RPMI7951 (cell line): ENCODE data around the gene NME7. TPM values are rescaled to one million over a fixed set of nuclear protein-coding genes. Genes with fewer than 3 reads are reported as not detected.

ENCODE experiments used
- DNase-seq: peaks from one replicate; pipeline ENCODE4 v3.0.0-alpha.2; 2012; ENCODE audit warnings: low read depth
- total RNA-seq: library from RNA; depleted of rRNA; stranded (reverse); fragments of >200 nt; shearing (Covaris generic); gene quantifications from 2 replicates; pipeline ENCODE4 v1.2.3, GENCODE V29; 2014

The NME7 gene
- total RNA-seq, 1 experiment from 2014 or later, result 31.1 TPM

DNA sequence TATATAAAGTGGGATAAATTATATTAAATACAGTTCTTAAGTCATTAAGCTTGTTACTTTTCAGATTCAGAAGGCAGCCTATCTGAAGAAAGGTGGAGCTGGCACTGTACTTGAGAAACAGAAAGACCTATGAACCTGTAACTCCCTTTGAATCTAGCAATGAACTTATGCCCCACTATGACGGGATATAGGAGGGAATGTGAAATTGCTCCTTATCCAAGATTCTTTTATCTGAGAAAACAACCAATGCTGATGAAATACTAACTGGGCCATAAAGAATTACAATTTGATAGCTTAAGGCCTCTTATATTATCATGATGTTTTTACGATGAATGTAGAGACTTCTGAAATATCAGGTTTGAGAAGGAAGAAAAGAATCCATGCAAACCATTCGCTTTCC is 211.0 kb downstream of the NME7 start:
- DNase-seq, result no peak

DNA sequence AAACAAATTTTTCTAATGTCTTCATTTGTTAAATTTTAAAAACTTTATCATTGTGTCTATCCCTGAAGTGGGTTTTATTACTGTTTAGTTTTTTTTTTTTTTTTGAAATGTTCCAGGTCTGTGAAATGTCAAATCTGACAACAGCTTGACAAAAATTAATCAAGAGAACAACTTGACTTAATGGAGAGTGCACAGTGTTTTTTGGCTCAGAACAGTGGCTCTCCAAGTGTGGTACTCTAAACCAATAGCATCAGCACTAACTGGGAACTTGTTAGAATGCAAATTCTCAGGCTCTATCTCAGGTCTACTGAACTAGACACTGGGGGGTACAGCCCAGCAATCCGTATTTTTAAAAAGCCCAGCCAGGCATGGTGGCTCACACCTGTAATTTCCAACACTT is 211.9 kb downstream of the NME7 start:
- no peak for DNase-seq

DNA sequence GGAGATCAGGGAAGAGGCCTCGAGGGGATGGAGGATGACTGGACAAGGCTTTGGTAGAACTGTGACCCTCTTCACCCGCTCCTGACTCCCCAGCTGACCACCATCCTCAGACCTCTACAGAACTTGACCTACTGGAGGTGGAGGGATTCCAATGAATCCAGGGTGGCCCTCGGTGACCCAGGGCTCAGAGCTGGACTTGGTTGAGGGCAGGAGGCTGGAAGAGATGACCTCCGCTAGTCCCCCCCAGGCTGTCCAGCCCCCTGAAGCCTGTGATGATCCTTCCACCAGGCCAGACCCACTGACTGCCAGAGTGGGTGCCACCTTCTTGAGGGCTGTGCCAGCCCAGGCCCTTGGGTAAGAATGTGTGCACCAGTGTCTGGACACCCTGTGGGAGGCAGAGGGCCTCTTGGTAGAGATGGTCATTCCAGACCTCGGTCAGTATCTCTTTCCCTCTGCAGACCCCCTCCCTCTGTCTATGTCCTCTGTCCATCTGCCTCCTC is 216.2 kb downstream of the NME7 start:
- no peak for DNase-seq

DNA sequence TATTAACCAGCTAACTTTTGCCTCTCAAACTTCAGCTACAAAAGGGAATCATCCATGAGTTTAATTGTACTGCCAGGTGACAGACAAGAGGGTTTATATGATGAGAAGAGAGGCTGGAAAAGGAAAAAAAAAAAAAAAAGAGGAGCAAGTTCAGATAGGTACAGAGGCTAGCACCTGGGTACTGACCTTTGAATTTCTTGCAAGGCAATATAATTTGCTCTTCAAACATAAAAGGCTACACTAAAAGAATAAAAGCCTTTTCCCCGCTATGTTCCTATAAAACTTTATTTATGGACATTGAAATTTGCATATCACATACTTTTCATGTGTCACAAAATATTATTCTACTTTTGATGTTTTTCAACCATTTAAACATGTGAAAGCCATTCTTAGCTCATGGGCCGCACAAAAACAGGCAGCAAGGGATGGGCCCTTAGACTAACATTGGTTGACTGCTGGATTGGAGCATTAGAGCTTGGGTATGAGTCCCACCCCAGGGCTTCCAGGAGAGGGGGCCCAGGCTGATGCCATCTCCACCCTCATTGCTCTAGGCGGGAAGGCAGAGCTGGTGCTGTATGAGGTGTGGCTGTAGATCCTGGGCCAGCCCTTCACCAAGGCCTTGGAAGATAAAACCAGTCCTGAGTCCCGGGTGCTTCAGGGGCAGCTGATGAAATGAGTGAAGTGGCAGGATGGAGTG is 216.8 kb downstream of the NME7 start:
- DNase-seq, result no peak

DNA sequence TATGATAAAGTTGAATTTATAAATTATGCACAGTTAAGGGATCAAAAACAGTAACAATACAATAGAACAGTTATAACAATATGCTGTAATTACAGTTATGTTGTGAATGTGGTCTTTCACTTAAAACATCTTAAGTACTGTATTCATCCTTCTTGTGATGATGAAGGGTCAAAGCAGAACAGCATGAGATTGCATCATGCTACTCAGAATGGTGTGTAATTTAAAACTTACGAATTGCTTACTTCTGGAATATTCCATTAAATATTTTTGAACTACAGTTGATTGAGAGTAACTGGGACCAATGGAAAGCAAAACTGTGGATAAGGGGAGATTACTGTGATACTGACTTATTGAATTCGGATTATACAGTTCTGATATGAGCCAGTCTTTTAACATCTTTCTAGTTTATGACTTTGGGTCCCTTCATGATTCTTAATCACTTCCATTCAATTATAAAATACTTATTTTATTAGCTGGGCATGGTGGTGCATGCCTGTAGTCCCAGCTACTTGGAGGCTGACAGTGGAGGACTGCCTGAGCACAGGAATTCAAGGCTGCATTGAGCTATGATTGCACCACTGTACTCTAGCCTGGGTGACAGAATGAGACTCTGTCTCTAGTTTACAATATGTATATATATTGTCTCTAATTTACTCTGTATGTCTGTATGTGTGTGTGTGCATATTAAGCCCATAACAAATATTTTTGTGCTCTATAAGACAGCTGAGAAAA is 217.9 kb downstream of the NME7 start:
- no peak for DNase-seq

DNA sequence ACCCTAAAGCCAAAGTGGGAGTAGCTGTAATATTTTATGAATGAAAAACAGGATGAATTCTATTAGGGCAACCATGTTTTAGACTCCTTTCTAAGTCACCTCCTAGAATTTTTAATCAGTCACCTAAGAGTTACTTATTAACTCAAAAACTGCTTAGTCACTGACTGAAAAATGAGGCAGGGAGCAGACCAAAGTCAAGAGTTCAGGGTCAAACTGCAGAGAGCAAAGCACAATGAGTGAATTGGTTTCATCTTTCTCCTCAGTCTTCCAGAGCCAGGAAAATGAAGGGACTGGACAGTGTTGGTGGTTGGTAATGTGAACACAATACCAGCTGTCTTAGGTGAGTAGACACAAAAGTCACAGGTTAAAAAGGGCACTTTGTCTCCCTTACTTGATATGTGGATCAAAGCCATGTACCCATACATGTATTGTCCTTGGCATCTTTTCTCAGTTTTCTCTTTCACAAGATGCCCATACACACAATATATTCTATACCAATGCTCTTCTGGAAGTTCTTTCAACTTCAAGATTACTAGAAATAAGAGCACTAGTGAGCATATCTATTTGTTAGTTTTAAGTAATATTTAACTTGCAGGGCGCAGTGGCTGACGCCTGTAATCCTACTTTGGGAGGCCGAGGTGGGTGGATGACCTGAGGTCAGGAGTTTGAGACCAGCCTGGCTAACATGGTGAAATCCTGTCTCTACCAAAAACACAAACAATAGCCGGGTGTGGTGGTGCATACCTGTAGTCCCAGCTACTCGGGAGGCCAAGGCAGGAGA is 218.9 kb downstream of the NME7 start:
- no peak for DNase-seq

DNA sequence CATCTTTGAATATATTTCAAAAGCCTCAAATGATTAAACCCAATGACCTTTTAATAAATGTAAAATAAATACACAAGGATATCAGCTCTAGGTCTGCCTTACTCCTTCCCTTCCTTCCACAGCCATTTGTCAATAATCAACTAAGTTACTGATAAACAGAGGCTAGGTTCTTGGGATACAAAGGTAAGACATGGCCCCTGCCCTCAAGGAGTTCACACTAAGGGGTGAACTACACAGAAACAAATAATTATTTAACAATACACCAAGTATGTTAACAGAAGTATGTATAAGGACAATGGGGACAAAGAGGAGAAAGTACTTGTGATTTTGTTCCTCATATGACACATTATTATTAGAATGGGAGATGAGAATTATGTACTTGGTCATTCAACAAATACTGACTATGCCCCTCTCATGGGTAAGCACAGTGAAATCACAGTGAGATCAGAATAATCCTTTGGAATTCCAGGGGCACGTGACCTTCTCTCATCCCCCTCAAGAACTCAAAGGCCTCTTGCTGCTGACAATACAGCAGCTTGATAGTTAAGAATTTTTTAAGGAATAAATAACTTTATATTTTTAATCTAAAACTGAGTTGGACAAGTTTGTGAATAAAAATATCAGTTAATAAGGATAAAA is 220.9 kb downstream of the NME7 start:
- DNase-seq, result no peak

DNA sequence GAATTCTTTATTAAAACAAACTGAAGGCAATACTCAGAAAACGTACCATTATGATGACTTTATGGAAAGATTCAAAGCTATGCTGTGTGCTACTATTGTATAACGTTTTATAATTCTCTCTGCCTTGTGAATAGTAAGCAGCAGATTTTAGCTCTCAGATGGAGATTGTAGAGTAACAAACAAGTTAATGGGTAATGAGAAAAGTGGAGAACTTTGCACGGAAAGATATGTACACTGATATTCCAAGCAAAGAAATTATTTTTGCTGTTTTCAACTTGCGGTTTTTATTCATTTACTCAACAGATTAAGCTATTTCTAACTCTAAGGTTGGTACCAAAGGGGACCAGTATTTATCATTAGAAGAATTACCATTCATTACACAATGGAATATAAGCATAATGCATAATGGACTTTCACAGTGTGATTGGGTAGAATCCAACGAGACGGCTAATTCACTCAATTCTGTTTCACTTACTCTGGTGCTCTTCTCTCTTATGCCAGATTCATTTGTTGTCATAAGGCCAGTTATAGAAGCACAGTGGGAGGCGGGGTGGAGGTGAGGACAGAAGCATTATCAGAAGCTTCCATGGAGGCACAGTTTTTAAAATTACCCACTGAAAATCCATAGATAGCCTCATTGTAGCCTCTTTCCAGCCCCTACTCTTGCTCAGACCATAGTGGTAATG is 222.5 kb downstream of the NME7 start:
- DNase-seq, result no peak

DNA sequence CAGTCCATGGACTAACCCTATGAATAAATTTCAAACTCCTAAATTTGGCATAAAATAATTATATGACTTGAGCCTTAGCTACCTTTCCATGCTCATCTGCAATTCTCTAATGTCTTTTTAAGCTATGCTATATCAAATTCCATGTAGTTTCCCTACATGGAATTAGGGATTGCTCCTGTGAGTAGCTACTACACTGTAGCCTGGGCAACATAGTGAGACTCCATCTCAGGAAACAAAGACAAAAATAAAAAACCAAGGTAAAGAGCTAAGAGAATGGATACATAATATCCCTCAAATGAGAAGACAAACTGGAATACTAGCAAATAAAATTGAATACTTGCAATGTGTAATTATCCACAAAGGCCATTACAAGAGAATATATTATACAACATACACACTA is 223.6 kb downstream of the NME7 start:
- no peak for DNase-seq

DNA sequence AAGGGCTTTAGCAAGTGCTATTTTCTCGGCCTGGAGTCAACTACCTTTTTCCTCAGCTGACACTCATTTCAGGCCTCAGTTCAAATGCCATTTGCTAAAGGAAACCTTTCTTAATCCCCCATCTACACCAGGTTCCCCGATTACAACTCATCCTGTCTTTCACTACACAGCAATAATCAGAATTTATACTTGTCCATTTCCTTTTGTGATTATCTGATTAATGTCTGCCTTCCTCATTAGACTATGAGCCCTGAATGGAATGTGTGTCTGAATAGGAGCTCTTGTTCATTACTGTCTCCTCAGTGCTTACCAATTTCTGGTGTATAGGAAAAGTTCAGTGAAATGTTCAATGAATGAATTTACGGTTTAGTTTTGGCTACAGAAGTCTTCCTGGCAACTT is 224.3 kb downstream of the NME7 start:
- DNase-seq, result no peak

DNA sequence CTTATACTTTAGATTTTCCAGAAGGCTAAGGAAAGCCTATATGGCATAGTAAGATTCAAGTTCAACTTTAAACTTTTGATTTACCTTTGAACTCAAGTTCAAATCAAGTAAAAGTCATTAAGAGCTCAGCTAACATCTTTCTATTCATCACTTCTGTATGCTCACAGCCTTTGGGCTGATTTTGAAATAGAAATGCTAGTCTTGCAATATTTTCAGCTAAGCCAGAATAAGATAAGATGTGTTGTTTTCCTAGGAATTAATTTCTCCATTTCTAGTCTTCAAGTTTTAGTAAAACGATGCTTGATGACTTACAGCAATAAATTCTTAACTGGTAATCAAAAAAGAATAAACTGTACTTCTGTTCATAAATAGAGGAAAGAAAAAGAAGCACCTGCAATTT is 225.5 kb downstream of the NME7 start:
- DNase-seq, result no peak

DNA sequence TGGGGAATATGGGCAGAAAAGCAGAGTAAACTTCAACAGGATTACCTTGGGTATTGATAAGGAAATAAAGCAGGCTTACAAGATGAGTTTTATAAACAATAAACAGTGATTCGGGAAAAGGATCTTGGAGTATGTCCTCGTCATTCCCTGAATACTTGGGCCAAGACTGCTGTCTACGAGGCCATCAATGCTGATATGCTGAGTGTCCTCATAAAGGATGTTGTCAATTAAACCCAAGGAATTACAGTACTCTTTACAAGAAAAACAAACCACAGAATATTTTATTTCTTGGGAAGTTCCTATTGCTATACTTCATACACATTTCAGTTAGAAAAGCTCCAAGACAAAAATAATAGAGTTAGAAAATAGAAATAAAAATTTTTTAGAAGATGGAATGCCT is 226.2 kb downstream of the NME7 start:
- DNase-seq, result no peak

DNA sequence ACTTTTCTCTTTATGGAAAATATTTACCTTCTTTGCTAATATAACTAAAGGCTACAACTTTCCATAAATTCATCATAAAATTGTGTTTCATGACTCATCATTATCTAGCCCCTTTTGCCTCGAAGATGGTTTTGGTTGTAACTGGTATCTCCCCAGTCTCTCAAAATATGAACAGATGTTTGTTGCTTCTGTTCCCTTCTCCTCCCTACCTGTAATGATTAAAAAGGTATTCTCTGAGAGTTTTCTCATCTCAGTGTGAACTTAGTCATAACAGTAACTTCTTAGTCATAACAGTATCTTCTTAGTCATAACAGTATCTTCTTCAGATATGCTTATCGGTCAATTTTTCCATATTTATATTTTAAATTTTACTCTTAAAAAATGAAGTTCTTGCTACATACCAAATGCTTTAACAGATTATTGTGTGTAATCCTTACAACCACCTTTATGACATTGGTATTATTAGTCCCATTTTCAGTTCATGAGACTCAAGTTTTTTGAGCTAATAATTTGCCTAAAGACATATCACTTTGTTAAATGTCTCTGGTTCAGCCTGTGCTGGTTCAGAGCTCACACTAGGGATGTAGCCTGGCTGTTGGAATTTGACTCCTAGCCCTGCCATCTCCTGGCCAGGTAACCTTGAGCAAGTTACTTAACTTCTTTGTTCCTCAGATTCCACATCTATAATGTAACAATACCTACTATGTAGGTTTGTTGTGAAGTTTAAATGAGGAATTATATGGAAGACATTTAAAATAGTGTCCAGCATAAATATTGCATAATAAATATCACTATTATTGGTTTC is 228.5 kb downstream of the NME7 start:
- DNase-seq, result no peak

DNA sequence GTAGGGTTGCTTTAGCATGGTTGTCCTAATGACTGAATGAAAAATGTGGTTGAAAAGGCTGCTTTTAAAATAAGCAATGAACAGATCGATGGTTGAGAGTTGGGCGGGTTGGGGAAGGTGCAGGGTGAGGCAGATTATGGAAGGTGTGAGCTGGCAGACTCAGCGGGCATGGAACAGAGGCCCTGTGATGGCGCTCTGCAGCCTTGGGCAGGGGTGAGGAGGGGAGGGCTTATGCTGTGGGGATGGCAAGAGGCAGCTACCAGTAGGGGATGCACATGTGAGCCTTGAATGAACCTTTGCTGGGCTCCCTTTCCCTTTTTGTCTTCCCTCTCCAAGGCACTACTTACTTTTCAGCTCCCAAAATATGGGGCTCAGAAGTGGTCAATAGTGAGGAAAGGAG is 230.2 kb downstream of the NME7 start:
- DNase-seq, result no peak

DNA sequence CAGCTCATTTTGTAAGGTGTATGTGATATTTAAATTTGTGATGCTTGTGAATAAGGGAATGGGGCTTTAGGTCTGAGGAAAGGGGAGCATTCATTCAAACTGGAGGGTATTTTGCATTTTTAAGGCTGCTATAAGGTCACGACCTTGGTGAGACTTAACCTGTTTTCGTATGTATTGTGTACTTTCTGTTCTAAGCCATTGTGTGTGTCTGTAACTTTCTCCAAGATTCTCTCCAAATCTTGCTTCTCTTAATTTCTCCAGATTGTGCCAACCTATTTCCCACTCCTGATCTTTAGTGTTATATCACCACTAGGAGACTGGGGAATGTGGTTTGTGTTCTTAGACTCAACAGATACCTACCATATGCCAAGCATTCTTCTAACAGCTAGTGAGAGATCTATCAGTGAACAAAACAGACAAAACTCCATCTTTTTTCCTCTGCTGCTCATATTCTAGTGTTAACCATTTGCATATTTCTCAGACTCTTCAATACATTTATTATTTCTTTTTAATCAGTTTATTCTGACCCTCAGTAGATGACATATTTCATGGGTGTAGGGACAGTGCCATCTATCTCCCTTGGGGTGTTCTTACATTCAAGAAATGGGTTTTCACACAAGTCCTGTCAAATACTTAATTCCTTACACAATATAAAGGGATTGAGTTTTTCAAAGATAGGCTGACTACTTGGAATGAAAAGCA is 233.6 kb downstream of the NME7 start:
- DNase-seq, result no peak

DNA sequence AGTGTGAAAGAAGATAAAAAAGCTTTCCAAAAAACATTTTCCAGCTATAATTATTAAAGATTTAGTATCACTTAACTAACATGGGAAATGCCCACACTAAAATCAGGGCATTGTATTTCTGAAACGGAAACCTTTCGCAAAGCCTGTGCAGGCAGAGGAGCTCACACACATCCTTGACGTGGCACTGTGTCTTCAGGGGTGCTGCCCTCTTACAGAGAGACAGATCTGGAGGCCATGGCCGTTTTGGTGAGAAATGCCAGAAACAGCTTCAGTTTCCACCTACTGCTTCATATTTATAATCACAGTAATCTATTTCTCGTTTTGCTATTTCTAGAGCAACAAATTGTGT is 234.4 kb downstream of the NME7 start:
- DNase-seq, result no peak

DNA sequence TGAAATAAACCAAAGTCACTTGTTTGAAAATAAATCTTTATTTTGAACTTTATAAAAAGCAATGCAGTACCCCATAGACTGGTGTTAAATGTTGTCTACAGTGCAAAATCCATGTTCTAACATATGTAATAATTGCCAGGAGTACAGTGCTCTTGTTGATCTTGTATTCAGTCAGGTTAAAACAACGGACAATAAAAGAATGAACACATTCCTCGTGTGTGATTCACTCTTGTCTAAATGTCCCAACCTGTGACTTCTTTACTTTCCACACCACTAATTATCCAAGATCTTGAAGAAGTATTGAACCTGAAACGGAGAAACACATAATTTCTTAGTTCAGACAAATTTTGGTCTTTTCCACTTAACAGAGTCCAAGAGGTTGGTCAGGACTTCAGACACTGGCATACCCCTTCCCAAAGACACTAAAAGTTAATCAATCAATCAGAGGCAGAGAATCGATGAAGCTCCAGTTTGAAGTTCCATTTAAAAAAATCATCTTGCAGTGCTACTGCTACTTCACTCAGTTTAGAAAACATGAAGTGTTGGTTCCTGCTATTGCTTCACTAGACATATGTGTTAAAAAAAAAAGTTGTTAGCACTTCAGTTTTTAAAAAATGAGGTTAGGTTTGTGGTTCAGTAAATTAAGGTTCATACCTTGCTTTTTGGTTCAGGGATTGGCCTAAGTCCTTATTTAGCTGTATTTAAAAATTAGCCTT is 234.9 kb downstream of the NME7 start:
- no peak for DNase-seq

DNA sequence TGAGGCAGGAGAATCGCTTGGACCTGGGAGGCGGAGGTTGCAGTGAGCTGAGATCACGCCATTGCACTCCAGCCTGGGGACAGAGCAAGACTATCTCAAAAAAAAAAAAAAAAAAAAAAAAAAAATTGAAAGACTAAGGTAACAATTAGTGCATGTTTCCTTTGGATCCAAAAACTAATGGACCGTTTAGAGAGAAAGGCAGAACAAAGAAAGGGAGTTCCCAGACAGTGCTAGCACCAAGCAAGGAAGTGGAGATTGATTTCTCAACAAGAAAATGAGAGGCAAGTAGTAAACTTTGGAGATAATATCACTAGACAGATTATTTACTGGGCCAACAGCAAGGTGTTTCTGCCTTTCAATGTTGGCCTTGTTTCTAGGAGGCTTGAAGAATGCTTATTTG is 236.9 kb downstream of the NME7 start:
- no peak for DNase-seq

DNA sequence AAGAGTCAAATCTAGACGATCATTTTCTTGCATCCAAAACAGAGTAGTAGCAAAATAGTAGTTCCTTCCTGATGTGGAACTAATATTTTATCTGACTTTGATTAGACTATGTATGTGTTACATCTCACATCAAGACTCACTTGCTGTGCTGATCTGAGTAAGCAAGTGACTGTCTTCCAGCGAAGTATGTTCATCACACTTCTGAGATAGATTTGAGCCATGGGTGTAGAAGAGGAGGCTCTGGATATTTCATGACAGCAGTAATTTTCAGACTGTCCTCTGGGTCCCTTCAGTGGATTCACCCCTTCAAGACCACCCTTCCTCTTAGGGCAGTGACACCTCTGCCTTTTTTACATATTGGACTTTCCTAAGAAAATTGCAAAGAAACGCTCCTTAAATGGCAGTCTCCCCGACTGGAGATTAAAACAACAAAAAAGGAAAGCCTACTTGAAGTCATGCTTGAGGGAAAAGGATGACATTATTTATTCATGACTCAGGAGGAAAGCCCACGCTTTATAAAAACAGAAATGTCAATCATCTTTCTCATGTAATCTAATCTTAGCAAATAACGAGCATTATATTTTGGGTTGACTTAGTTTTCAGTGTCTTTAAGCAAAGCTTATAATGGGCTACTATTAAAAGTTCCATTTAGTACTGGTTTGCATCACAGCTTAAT is 238.3 kb downstream of the NME7 start:
- no peak for DNase-seq
